ENCODE measurements around the gene PRICKLE1.

PRICKLE1 gene

GRCh38 chr12:42607584-42608058 lies 18.1 kb upstream of the PRICKLE1 start:
- no peak for DNase-seq (ENCODE audit: low spot score)
- H3K27ac ChIP-seq (ENCODE audit: poor library complexity, severe bottlenecking), result no peak overlapping the region
- no peak overlapping the region for H3K4me3 ChIP-seq (ENCODE audit: severe bottlenecking)
- no peaks in the 10 kb centered on the region for H3K4me1 ChIP-seq (ENCODE audit: insufficient read depth, poor library complexity, severe bottlenecking)
- no peak for ATAC-seq (ENCODE audit: low read depth)
- no peaks in the 10 kb centered on the region for H3K9me3 ChIP-seq (ENCODE audit: severe bottlenecking)
- TF ChIP-seq, protein P1, sequence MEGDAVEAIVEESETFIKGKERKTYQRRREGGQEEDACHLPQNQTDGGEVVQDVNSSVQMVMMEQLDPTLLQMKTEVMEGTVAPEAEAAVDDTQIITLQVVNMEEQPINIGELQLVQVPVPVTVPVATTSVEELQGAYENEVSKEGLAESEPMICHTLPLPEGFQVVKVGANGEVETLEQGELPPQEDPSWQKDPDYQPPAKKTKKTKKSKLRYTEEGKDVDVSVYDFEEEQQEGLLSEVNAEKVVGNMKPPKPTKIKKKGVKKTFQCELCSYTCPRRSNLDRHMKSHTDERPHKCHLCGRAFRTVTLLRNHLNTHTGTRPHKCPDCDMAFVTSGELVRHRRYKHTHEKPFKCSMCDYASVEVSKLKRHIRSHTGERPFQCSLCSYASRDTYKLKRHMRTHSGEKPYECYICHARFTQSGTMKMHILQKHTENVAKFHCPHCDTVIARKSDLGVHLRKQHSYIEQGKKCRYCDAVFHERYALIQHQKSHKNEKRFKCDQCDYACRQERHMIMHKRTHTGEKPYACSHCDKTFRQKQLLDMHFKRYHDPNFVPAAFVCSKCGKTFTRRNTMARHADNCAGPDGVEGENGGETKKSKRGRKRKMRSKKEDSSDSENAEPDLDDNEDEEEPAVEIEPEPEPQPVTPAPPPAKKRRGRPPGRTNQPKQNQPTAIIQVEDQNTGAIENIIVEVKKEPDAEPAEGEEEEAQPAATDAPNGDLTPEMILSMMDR (IDR thresholded peaks at IDR 0.05; ENCODE audit: poor library complexity, severe bottlenecking), result no peak
- no peaks in the 10 kb centered on the region for H3K36me3 ChIP-seq (ENCODE audit: low read depth)
- no peaks in the 10 kb centered on the region for H3K27me3 ChIP-seq (ENCODE audit: insufficient read depth, poor library complexity, severe bottlenecking)

GRCh38 chr12:42606471-42606870 lies 16.9 kb upstream of the PRICKLE1 start:
- Histone ChIP-seq H3K36me3 (ENCODE audit: low read depth) (no peaks in the 10 kb centered on the region), H3K4me1 (ENCODE audit: insufficient read depth, poor library complexity, severe bottlenecking) (no peaks in the 10 kb centered on the region), H3K27me3 (ENCODE audit: insufficient read depth, poor library complexity, severe bottlenecking) (no peaks in the 10 kb centered on the region), H3K9me3 (ENCODE audit: severe bottlenecking) (no peaks in the 10 kb centered on the region), H3K27ac (ENCODE audit: poor library complexity, severe bottlenecking) (no peak overlapping the region), H3K4me3 (ENCODE audit: severe bottlenecking) (no peak overlapping the region)
- DNase-seq (ENCODE audit: low spot score) (no peak), ATAC-seq (ENCODE audit: low read depth) (no peak)
- TF ChIP-seq, protein P1 (IDR thresholded peaks at IDR 0.05; ENCODE audit: poor library complexity, severe bottlenecking), result no peak

GRCh38 chr12:42605685-42606084 lies 16.1 kb upstream of the PRICKLE1 start:
- TF ChIP-seq, protein P1 (IDR thresholded peaks at IDR 0.05; ENCODE audit: poor library complexity, severe bottlenecking), result no peak
- DNase-seq (ENCODE audit: low spot score) (no peak), ATAC-seq (ENCODE audit: low read depth) (no peak)
- Histone ChIP-seq H3K27me3 (ENCODE audit: insufficient read depth, poor library complexity, severe bottlenecking) (no peaks in the 10 kb centered on the region), H3K36me3 (ENCODE audit: low read depth) (no peaks in the 10 kb centered on the region), H3K9me3 (ENCODE audit: severe bottlenecking) (no peaks in the 10 kb centered on the region), H3K4me3 (ENCODE audit: severe bottlenecking) (no peak overlapping the region), H3K27ac (ENCODE audit: poor library complexity, severe bottlenecking) (no peak overlapping the region), H3K4me1 (ENCODE audit: insufficient read depth, poor library complexity, severe bottlenecking) (no peaks in the 10 kb centered on the region)

DNA sequence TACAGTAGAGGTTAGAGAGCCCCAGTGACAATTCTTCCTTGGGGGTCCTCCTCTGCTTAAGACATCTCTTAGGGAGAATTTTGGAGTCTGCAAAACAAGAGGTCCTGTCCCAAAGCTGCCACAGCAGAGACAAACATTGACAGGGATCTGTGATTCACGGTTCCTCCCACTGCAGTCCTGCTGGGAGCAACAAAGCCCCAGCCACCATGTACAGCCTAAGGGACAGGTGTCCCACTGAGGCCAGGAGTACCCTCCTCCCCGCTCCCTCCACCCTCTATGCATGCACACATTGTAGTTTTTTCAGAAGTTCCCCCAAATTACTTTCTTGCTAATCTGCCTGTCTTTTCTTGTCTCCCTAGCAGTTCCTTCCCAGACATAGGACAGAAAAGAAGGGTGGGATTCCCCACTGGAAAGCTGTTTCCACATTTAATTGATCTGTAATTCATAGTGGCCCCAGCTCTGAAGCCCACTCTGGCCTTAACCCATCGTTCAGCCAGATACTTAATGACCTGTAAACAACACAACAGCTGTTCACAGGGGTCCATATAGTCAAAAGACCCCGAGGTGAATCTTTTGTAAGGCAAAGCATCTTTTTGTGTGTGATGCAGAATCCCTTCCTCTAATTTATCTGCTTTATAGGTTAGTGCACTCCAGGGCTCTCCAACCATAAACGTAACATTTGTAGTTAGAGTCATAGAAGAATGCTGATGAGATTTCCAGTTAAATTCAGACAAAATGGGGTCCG lies 13.9 kb upstream of the PRICKLE1 start:
- Histone ChIP-seq H3K27ac (ENCODE audit: poor library complexity, severe bottlenecking) (no peak overlapping the region), H3K36me3 (ENCODE audit: low read depth) (no peaks in the 10 kb centered on the region), H3K9me3 (ENCODE audit: severe bottlenecking) (no peaks in the 10 kb centered on the region), H3K4me1 (ENCODE audit: insufficient read depth, poor library complexity, severe bottlenecking) (no peaks in the 10 kb centered on the region), H3K27me3 (ENCODE audit: insufficient read depth, poor library complexity, severe bottlenecking) (no peaks in the 10 kb centered on the region), H3K4me3 (ENCODE audit: severe bottlenecking) (no peak overlapping the region)
- TF ChIP-seq, protein P1 (IDR thresholded peaks at IDR 0.05; ENCODE audit: poor library complexity, severe bottlenecking), result no peak
- no peak for DNase-seq (ENCODE audit: low spot score)
- ATAC-seq (ENCODE audit: low read depth), result no peak

GRCh38 chr12:42593874-42594273 lies 4.3 kb upstream of the PRICKLE1 start:
- H3K9me3 ChIP-seq (ENCODE audit: severe bottlenecking), result no peaks in the 10 kb centered on the region
- no peaks in the 10 kb centered on the region for H3K36me3 ChIP-seq (ENCODE audit: low read depth)
- H3K4me3 ChIP-seq (ENCODE audit: severe bottlenecking), result no peak overlapping the region
- H3K27ac ChIP-seq (ENCODE audit: poor library complexity, severe bottlenecking), result no peak overlapping the region
- no peak for DNase-seq (ENCODE audit: low spot score)
- no peaks in the 10 kb centered on the region for H3K27me3 ChIP-seq (ENCODE audit: insufficient read depth, poor library complexity, severe bottlenecking)
- no peaks in the 10 kb centered on the region for H3K4me1 ChIP-seq (ENCODE audit: insufficient read depth, poor library complexity, severe bottlenecking)
- TF ChIP-seq, protein P1 (IDR thresholded peaks at IDR 0.05; ENCODE audit: poor library complexity, severe bottlenecking), result no peak
- no peak for ATAC-seq (ENCODE audit: low read depth)
